Melanocyte of skin (primary cell): Measurements from ENCODE around the gene SFT2D2. TPM values are rescaled to one million over a fixed set of nuclear protein-coding genes. Genes with fewer than 3 reads are reported as not detected.

ENCODE experiments used
- small RNA-seq, 2 donors: library from RNA; depleted of rRNA; stranded (forward); fragments of <200 nt; gene quantifications; one replicate each; pipeline ENCODE3, GENCODE V24; 2012
- total RNA-seq, 2 donors: library from RNA; depleted of rRNA; stranded (reverse); fragments of >200 nt; gene quantifications; 2 replicates each; pipeline ENCODE4 v1.2.3, GENCODE V29; 2012

SFT2D2 gene
- 10 to 100 TPM; 54.3 to 57.8 TPM for total RNA-seq

DNA sequence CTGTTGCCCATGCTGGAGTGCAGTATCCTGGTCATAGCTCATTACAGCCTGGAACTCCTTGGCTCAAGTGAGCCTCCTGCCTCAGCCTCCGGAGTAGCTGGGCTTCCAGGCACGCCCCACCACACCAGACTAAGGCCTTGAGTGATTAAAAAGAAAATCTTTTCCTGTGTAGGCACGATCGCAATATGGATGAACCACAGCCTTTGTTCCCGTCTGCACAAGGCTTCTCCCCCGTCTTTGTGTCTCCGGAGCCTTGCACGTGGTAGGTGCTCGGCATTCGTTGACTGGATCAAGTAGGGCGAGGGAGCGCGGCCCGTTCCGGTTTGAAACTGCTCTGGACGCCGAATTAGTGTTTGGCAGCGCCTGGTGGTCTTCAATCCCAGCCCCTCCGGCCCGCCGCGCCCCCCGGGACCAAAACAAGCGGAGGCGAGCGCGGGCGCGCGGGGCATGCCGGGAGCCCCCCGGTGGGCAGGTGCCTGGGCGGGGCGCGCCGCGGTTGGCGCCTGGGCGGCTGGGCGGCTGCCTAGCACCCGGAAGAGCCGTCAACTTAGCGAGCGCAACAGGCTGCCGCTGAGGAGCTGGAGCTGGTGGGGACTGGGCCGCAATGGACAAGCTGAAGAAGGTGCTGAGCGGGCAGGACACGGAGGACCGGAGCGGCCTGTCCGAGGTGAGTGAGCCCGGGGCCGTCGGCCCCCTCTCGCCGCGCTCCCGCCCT, at the start of gene SFT2D2:
Gene SFT2D2 (plus strand): TSS at position 529 of the 715 bp plus-strand sequence. CDS start 76 bp downstream, at position 605.

GRCh38 chr1:168178638-168179437, 47.0 kb upstream of the SFT2D2 start, which contains the start of gene TIPRL:
TIPRL (plus strand) TSS chr1:168178962; CDS start chr1:168179078, 116 bp downstream.

DNA sequence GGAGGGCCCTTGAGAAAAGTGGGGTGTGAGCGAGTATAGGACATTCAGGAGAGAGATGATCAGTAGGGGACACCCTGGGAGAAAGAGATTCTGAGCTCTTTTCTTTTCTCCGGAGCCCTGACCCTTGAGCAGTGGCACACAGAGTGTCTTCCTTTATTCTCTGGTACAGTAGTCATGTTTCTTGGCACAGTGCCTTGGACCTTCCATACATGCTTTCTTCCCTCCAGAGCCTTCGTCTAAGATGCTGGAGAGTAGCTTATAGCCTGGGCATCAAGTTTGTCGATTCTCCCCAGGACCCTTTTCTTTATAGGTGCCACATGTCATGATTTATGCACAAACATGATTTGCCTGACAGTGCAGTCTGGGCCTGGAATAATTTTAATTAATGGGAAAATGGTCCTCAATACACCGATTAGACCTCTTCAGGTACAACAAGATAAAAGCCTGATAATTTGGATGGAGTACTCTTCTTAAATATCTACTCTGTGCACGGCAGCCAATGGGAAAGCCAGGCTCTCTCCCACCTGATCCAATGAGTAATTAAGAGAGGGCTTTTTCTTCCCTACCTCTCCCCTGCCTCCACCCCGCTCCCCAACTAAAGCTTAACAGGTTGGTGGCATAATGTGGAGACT, 54.6 kb downstream of the SFT2D2 start, which contains the start of gene TBX19:
Gene TBX19 (plus strand): TSS at position 582 of the 632 bp plus-strand sequence. CDS start 214 bp downstream, outside the sequence.

Small RNAs within 50 kb of the gene (small RNA-seq; reads per million reads assigned to genes)
- gene AL021397.1 (0 reads per million in 2 donors), gene RNU6-1310P (0 reads per million in 2 donors)

Other genes starting within 250 kb of the SFT2D2 start
- gene GPR161, start 89.1 kb upstream of the SFT2D2 start, total RNA-seq, result 10 to 100 TPM; 14.1 to 15.7 TPM
- gene TIPRL, start 47.0 kb upstream of the SFT2D2 start, total RNA-seq, result 10 to 100 TPM; 36.8 to 43.3 TPM
- 1 to 10 TPM in 1 of 2 donors, under 1 TPM in 1; 1.00 to 1.4 TPM for gene TBX19, start 54.9 kb downstream of the SFT2D2 start, total RNA-seq